Measurements from ENCODE around the gene NSD1. TPM values are rescaled to one million over a fixed set of nuclear protein-coding genes. Genes with fewer than 3 reads are reported as not detected.

Gene NSD1
- total RNA-seq, 1 experiment from 2014 or later: 58.8 TPM

GRCh38 chr5:177189416-177189815 is 55.8 kb downstream of the NSD1 start:
- Histone ChIP-seq H3K9me2 (ENCODE audit: insufficient read depth) (no peaks in the 10 kb centered on the region), H3K79me2 (ENCODE audit: insufficient read depth, low read length) (peaks cover 60% of the 10 kb centered on the region), H3K9ac (ENCODE audit: low read length) (no peak overlapping the region), H3K27me3 (ENCODE audit: insufficient read depth, low read length) (no peaks in the 10 kb centered on the region), H3K4me3 (replicated peaks in 1 of 2; ENCODE audit: low read depth in 1 of 2, low read length in 2 of 2) (no peak overlapping the region), H4K20me1 (ENCODE audit: insufficient read depth) (no peaks in the 10 kb centered on the region), H3K4me1 (ENCODE audit: control insufficient read depth in 1 of 2, insufficient read depth in 2 of 2, low read length in 2 of 2) (peaks cover 12% of the 10 kb centered on the region in 2 experiments), H3K4me2 (ENCODE audit: low read length) (no peak overlapping the region), H3K27ac (ENCODE audit: low read depth, low read length) (no peak overlapping the region), H3K9me3 (ENCODE audit: control insufficient read depth in 1 of 2, insufficient read depth in 1 of 2, low read depth in 1 of 2, low read length in 2 of 2) (no peaks in the 10 kb centered on the region), H2AFZ (ENCODE audit: low read depth, low read length, poor library complexity, severe bottlenecking) (no peak overlapping the region), H3K36me3 (ENCODE audit: control insufficient read depth in 1 of 2, insufficient read depth in 2 of 2, low read length in 2 of 2) (no peaks in the 10 kb centered on the region)
- intact Hi-C loops (cut with micrococcal nuclease): no loop called here
- no peak for ATAC-seq
- ChIA-PET POLR2A (no interaction called here), RAD21 (ENCODE audit: low non-redundant PET in 1 of 2, low total read pairs in 2 of 2, uncharacterized antibody in 2 of 2, unreplicated experiment in 2 of 2) (no interaction called here), CTCF (no interaction called here)
- BruUV-seq (replicated peaks): no TSS peak
- no peak for DNase-seq (ENCODE audit: low read depth, low spot score)
- no peak for TF ChIP-seq FOSL1 (IDR thresholded peaks at IDR 0.05; ENCODE audit: low read depth)
- TF ChIP-seq REST (IDR thresholded peaks at IDR 0.05; ENCODE audit: low read depth): no peak
- TF ChIP-seq ZBTB33 (IDR thresholded peaks at IDR 0.05; ENCODE audit: extremely low read depth, insufficient replicate concordance, low read length): no peak
- TF ChIP-seq YY1 (IDR thresholded peaks at IDR 0.05; ENCODE audit: extremely low read depth, insufficient replicate concordance, low read depth, low read length): no peak
- no peak for TF ChIP-seq EZH2 (IDR thresholded peaks at IDR 0.05)
- no peak for TF ChIP-seq ELF1 (IDR thresholded peaks at IDR 0.05; ENCODE audit: borderline replicate concordance, low read depth)
- no peak for TF ChIP-seq ZFX (IDR thresholded peaks at IDR 0.05)
- no peak for TF ChIP-seq RAD21 (IDR thresholded peaks at IDR 0.05; ENCODE audit: low read depth)
- no peak for TF ChIP-seq SIN3A (IDR thresholded peaks at IDR 0.05; ENCODE audit: low read depth)
- TF ChIP-seq CEBPB (IDR thresholded peaks at IDR 0.05; ENCODE audit: low read depth): no peak
- TF ChIP-seq MAX (IDR thresholded peaks at IDR 0.05): no peak
- no peak for TF ChIP-seq EGR1 (IDR thresholded peaks at IDR 0.05; ENCODE audit: low read depth)
- no peak for TF ChIP-seq TCF7L2 (IDR thresholded peaks at IDR 0.05; ENCODE audit: borderline replicate concordance, extremely low read depth, insufficient read depth, insufficient read length)
- TF ChIP-seq CBX3 (IDR thresholded peaks at IDR 0.05; ENCODE audit: low read depth): no peak
- no peak for TF ChIP-seq ZNF274 (IDR thresholded peaks at IDR 0.05; ENCODE audit: low read depth, low read length)
- no peak for TF ChIP-seq CTCF (IDR thresholded peaks at IDR 0.05 in 2 of 3, conservative IDR thresholded peaks at IDR 0.05 in 1 of 3; ENCODE audit: borderline replicate concordance in 1 of 3, insufficient read depth in 1 of 3, low read depth in 2 of 3, low read length in 2 of 3)

Measured in HCT116 (cell line).